Large intestine (tissue), 12 donors: ENCODE measurements around the gene C18orf32. TPM values are rescaled to one million over a fixed set of nuclear protein-coding genes. Genes with fewer than 3 reads are reported as not detected.

Experiments used
- DNase-seq, 2 donors: peaks; one replicate each; pipeline versions ENCODE4 v3.0.0 to v3.0.0-alpha.2; 2013
- H3K27ac ChIP-seq: one replicate; pipeline ENCODE4 v1.5.1; 2013; ENCODE audit warnings: low read length
- H3K27me3 ChIP-seq: 2 replicates; pipeline ENCODE4 v1.6.1; 2013; ENCODE audit warnings: low read length; ENCODE audit not compliant: control insufficient read depth, insufficient read depth
- H3K36me3 ChIP-seq: 2 replicates; pipeline ENCODE4 v1.6.1; 2013; ENCODE audit warnings: low read length; ENCODE audit not compliant: control insufficient read depth, insufficient read depth
- H3K4me1 ChIP-seq: one replicate; pipeline ENCODE4 v1.6.1; 2013; ENCODE audit warnings: low read length; ENCODE audit not compliant: control insufficient read depth, insufficient read depth
- H3K4me3 ChIP-seq: one replicate; pipeline ENCODE4 v1.5.1; 2013; ENCODE audit warnings: low read length
- H3K9me3 ChIP-seq: one replicate; pipeline ENCODE4 v1.6.1; 2013; ENCODE audit warnings: mild to moderate bottlenecking, low read depth, low read length, moderate library complexity; ENCODE audit not compliant: control insufficient read depth
- WGBS: methylation state at CpG from one replicate; pipeline ENCODE4 v1.1.5; 2013; ENCODE audit warnings: low lambda C conversion rate; ENCODE audit not compliant: insufficient coverage; 5-methylcytosine and 5-hydroxymethylcytosine counted together
- long read RNA-seq, 11 donors: transcript quantifications; one replicate each; lab custom pipeline, GENCODE V29; 2026
- polyA plus RNA-seq: library from polyadenylated mRNA; unstranded; fragments of 120-200 nt; gene quantifications from one replicate; pipeline ENCODE4 v1.2.1, GENCODE V29; 2013

C18orf32 gene
- 48.8 TPM for polyA plus RNA-seq
- long read RNA-seq, donor 1, full-length matches to known transcripts, result 20 of 20 reads
- long read RNA-seq, donor 1, partial matches to known transcripts, result 0 of 20 reads
- long read RNA-seq, donor 1, other reads (novel, unspliced or antisense), result 0 of 20 reads
- long read RNA-seq, donor 2, full-length matches to known transcripts, result 37 of 37 reads
- long read RNA-seq, donor 2, partial matches to known transcripts, result 0 of 37 reads
- long read RNA-seq, donor 2, other reads (novel, unspliced or antisense), result 0 of 37 reads
- long read RNA-seq, donor 3, result 0 reads
- long read RNA-seq, donor 4, full-length matches to known transcripts, result 7 of 7 reads
- long read RNA-seq, donor 4, partial matches to known transcripts, result 0 of 7 reads
- long read RNA-seq, donor 4, other reads (novel, unspliced or antisense), result 0 of 7 reads
- long read RNA-seq, donor 5, full-length matches to known transcripts, result 23 of 23 reads
- long read RNA-seq, donor 5, partial matches to known transcripts, result 0 of 23 reads
- long read RNA-seq, donor 5, other reads (novel, unspliced or antisense), result 0 of 23 reads
- long read RNA-seq, donor 6, full-length matches to known transcripts, result 46 of 46 reads
- long read RNA-seq, donor 6, partial matches to known transcripts, result 0 of 46 reads
- long read RNA-seq, donor 6, other reads (novel, unspliced or antisense), result 0 of 46 reads
- long read RNA-seq, donor 7, full-length matches to known transcripts, result 29 of 29 reads
- long read RNA-seq, donor 7, partial matches to known transcripts, result 0 of 29 reads
- long read RNA-seq, donor 7, other reads (novel, unspliced or antisense), result 0 of 29 reads
- long read RNA-seq, donor 8, full-length matches to known transcripts, result 51 of 51 reads
- long read RNA-seq, donor 8, partial matches to known transcripts, result 0 of 51 reads
- long read RNA-seq, donor 8, other reads (novel, unspliced or antisense), result 0 of 51 reads
- long read RNA-seq, donor 9, full-length matches to known transcripts, result 62 of 72 reads
- long read RNA-seq, donor 9, partial matches to known transcripts, result 10 of 72 reads
- long read RNA-seq, donor 9, other reads (novel, unspliced or antisense), result 0 of 72 reads
- long read RNA-seq, donor 10, full-length matches to known transcripts, result 58 of 58 reads
- long read RNA-seq, donor 10, partial matches to known transcripts, result 0 of 58 reads
- long read RNA-seq, donor 10, other reads (novel, unspliced or antisense), result 0 of 58 reads
- long read RNA-seq, donor 11, full-length matches to known transcripts, result 26 of 26 reads
- long read RNA-seq, donor 11, partial matches to known transcripts, result 0 of 26 reads
- long read RNA-seq, donor 11, other reads (novel, unspliced or antisense), result 0 of 26 reads

- peak within 1 kb of the TSS; percentile 65 for H3K4me3 ChIP-seq
- H3K27ac ChIP-seq, result peak within 1 kb of the TSS; percentile 62
- no peaks in the 10 kb centered on the region for H3K27me3 ChIP-seq
- H3K4me1 ChIP-seq, result peaks cover 6% of the 10 kb centered on the region
- no peaks in the 10 kb centered on the region for H3K9me3 ChIP-seq
- H3K36me3 ChIP-seq, result peaks cover 42% of the 10 kb centered on the region
- no CpG with 5 or more reads among the region's 69 CpGs for WGBS
- peak; percentile 90 to 97 for DNase-seq
Observed at GRCh38 chr18:49486953-49487710, at the start of gene C18orf32. TSS of gene C18orf32 (minus strand) at chr18:49487234. CDS start at chr18:49483748, 3,486 bp downstream.

- no peak overlapping the region for H3K4me3 ChIP-seq
- no peak overlapping the region for H3K27ac ChIP-seq
- WGBS, result 100% methylated on average over 1 of the region's 1 CpG
- peaks cover 2% of the 10 kb centered on the region for H3K4me1 ChIP-seq
- H3K27me3 ChIP-seq, result no peaks in the 10 kb centered on the region
- H3K36me3 ChIP-seq, result no peaks in the 10 kb centered on the region
- no peaks in the 10 kb centered on the region for H3K9me3 ChIP-seq
- no peak for DNase-seq
Observed at GRCh38 chr18:49534846-49535601, 48.0 kb upstream of the C18orf32 start.

DNA sequence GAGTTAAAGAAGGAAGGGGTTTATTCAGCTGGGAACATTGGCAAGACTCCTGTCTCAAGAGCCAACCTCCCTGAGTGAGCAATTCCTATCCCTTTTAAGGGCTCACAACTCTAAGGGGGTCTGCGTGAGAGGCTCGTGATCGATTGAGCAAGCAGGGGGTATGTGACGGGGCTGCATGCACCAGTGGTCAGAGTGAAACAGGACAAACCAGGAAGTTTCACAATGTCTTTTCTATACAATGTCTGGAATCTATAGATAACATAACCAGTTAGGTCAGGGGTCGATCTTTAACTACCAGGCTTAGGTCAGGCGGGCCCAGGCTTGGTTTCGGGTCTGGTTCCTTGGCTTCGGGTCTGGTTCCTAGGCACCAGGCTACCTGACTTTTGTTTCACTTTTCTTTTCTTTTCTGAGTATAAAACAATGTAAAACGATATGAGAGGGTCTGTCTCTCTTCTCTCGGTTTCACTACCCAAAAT lies 44.7 kb upstream of the C18orf32 start:
- Histone ChIP-seq H3K27ac (no peak overlapping the region), H3K36me3 (no peaks in the 10 kb centered on the region), H3K4me3 (no peak overlapping the region), H3K4me1 (peaks cover 13% of the 10 kb centered on the region), H3K9me3 (no peaks in the 10 kb centered on the region), H3K27me3 (no peaks in the 10 kb centered on the region)
- 79% methylated on average over 3 of the region's 10 CpGs for WGBS
- peak in 1 of 2 donors; percentile 39 for DNase-seq

DNA sequence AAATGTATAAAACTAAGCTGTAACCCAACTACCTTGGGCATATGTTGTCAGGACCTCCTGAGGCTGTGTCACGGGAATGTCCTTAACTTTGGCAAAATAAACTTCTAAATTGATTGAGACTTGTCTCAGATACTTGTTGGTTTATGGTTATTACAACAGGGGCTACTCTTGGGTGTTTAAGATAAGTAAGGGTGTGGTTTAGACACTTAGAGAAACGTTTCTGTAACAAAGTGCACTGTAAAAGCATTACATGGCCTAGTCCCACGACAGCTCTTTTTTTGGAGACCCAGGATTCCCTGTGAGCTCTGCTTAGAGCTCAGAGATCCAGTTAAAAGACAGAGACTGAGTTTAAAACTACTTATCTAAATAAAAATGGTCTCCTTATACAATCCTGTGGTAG lies 42.6 kb upstream of the C18orf32 start:
- no peaks in the 10 kb centered on the region for H3K9me3 ChIP-seq
- peak overlapping the region; percentile 1 for H3K27ac ChIP-seq
- peak; percentile 8 to 47 for DNase-seq
- H3K4me3 ChIP-seq, result no peak overlapping the region
- no peaks in the 10 kb centered on the region for H3K36me3 ChIP-seq
- WGBS, result no CpG with 5 or more reads among the region's 3 CpGs
- peaks cover 13% of the 10 kb centered on the region for H3K4me1 ChIP-seq
- H3K27me3 ChIP-seq, result no peaks in the 10 kb centered on the region

- 20% methylated on average over 1 of the region's 8 CpGs for WGBS
- Histone ChIP-seq H3K4me1 (peaks cover 13% of the 10 kb centered on the region), H3K9me3 (no peaks in the 10 kb centered on the region), H3K36me3 (no peaks in the 10 kb centered on the region), H3K27me3 (no peaks in the 10 kb centered on the region), H3K4me3 (no peak overlapping the region), H3K27ac (no peak overlapping the region)
- no peak for DNase-seq
Observed at GRCh38 chr18:49527631-49528327, 40.7 kb upstream of the C18orf32 start.

DNA sequence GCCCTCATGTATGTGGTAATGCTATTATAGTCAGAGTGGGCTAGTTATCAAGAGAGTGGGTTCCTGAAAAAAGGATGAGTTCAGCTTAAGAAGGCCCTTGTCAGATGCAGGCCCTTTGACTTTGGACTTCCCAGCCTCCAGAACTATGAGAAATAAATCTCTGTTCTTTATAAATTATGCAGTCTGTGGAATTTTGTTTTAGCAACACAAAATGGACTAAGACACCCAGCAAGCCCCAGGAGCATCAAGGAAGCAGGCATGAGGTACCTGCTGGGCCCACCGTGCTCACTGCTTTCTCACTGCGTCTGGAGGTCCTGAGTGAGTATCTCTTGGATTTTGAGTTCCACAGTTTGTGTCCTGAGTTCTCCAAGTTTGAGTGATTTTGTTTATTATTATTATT lies 38.9 kb upstream of the C18orf32 start:
- no peak for DNase-seq
- H3K27ac ChIP-seq, result no peak overlapping the region
- no CpG with 5 or more reads among the region's 2 CpGs for WGBS
- H3K27me3 ChIP-seq, result no peaks in the 10 kb centered on the region
- H3K4me1 ChIP-seq, result peaks cover 13% of the 10 kb centered on the region
- H3K4me3 ChIP-seq, result no peak overlapping the region
- no peaks in the 10 kb centered on the region for H3K36me3 ChIP-seq
- H3K9me3 ChIP-seq, result no peaks in the 10 kb centered on the region

GRCh38 chr18:49524951-49525350 lies 37.9 kb upstream of the C18orf32 start:
- Histone ChIP-seq H3K4me1 (peaks cover 10% of the 10 kb centered on the region), H3K27me3 (no peaks in the 10 kb centered on the region), H3K4me3 (no peak overlapping the region), H3K36me3 (no peaks in the 10 kb centered on the region), H3K27ac (no peak overlapping the region), H3K9me3 (no peaks in the 10 kb centered on the region)
- DNase-seq, result no peak
- WGBS, result no CpG with 5 or more reads among the region's 2 CpGs

DNA sequence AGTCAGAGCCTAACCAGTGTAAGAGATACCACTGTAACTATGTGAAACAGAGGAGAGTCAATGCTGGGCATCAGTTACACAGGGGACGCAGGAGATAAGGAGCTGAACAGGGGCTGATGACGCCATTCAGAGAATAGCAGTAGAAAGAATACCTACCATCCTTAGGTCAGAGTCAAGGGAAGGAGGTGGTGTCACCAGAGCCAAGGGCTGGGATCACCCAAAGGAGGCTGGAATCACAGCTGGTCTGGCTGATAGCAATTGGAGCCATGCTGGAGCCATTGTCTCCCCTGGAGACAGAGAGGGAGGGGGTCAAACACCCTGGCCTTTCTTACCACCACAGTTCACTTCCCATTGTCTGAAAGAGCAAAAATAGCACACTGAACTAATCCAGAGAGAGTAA lies 37.3 kb upstream of the C18orf32 start:
- Histone ChIP-seq H3K27me3 (no peaks in the 10 kb centered on the region), H3K9me3 (no peaks in the 10 kb centered on the region), H3K36me3 (no peaks in the 10 kb centered on the region), H3K4me3 (no peak overlapping the region), H3K27ac (no peak overlapping the region), H3K4me1 (peaks cover 7% of the 10 kb centered on the region)
- DNase-seq, result no peak
- no CpG with 5 or more reads among the region's 2 CpGs for WGBS
